GM12878 (cell line): Measurements from ENCODE around the gene SEMA3C. TPM values are rescaled to one million over a fixed set of nuclear protein-coding genes. Genes with fewer than 3 reads are reported as not detected.
A peak's percentile ranks its signal among the peaks of the same experiment; 100 is the strongest.

Experiments
- DPF2 ChIP-seq: fragments of 450-650 bp; IDR thresholded peaks from 2 replicates; pipeline ENCODE4 v1.6.1; 2017; ENCODE audit warnings: mild to moderate bottlenecking
- E2F4 ChIP-seq: IDR thresholded peaks from 2 replicates; pipeline ENCODE4 v1.6.1; 2012; ENCODE audit warnings: low read depth, low read length, improper control_type of control experiment
- ESRRA ChIP-seq: IDR thresholded peaks from 2 replicates; pipeline ENCODE4 v1.6.1; 2012; ENCODE audit warnings: mild to moderate bottlenecking, low read length, improper control_type of control experiment
- HDAC2 ChIP-seq: fragments of 200-600 bp; sonication (generic); IDR thresholded peaks from 2 replicates; pipeline ENCODE4 v1.6.1; 2017
- HDAC6 ChIP-seq: fragments of 200-600 bp; sonication (generic); IDR thresholded peaks from one replicate; pipeline ENCODE4 v1.8.0; 2017; ENCODE audit warnings: antibody characterized with exemption; ENCODE audit not compliant: unreplicated experiment
- IKZF1 ChIP-seq: fragments of 450-650 bp; conservative IDR thresholded peaks from 2 replicates; pipeline ENCODE4 v1.6.1; 2017; ENCODE audit warnings: antibody characterized with exemption, mild to moderate bottlenecking
- IRF4 ChIP-seq: IDR thresholded peaks from 2 replicates; pipeline ENCODE4 v1.6.1; 2011; ENCODE audit warnings: low read depth, low read length
- MXI1 ChIP-seq: fragments of 150-350 bp; IDR thresholded peaks from 2 replicates; pipeline ENCODE4 v1.6.1; 2011; ENCODE audit warnings: low read depth, mild to moderate bottlenecking, inconsistent platforms, low read length, improper control_type of control experiment
- RAD21 ChIP-seq: IDR thresholded peaks from 2 replicates; pipeline ENCODE4 v1.6.1; 2011; ENCODE audit warnings: mild to moderate bottlenecking, low read depth, low read length, moderate library complexity; ENCODE audit not compliant: insufficient read depth
- SMC3 ChIP-seq: IDR thresholded peaks from 2 replicates; pipeline ENCODE4 v1.6.1; 2011; ENCODE audit warnings: low read length, improper control_type of control experiment, borderline replicate concordance
- TAF1 ChIP-seq: IDR thresholded peaks from 2 replicates; pipeline ENCODE4 v1.6.1; 2011; ENCODE audit warnings: mild to moderate bottlenecking, low read depth, low read length, borderline replicate concordance
- TARDBP ChIP-seq: IDR thresholded peaks from 2 replicates; pipeline ENCODE4 v1.6.1; 2016; ENCODE audit warnings: borderline replicate concordance
- TBL1XR1 ChIP-seq: IDR thresholded peaks from 2 replicates; pipeline ENCODE4 v1.6.1; 2012; ENCODE audit warnings: low read depth, low read length, improper control_type of control experiment
- ZNF384 ChIP-seq: IDR thresholded peaks from 2 replicates; pipeline ENCODE4 v1.6.1; 2012; ENCODE audit warnings: low read depth, mild to moderate bottlenecking, low read length, improper control_type of control experiment, borderline replicate concordance
- polyA plus RNA-seq, 11 experiments: library from polyadenylated mRNA; depleted of rRNA in 4 of 11; unstranded in 6 of 11; stranded (reverse) in 5 of 11; fragments of >200 nt; fragmentation: Nextera tagmentation in 4 of 11; fragmentation: Illumina TruSeq in 1 of 11; extraction: Ambion mirVana in 4 of 11; extraction: Trizol in 1 of 11; gene quantifications; 1 replicate in 1 of 11; 2 replicates in 10 of 11; pipeline versions ENCODE4 v1.2.1 to v1.2.3, GENCODE V29; 2011 to 2016; ENCODE audit warnings: inconsistent platforms in 2 of 11, missing spikeins in 2 of 11, low read depth in 1 of 11
- total RNA-seq, 4 experiments: library from RNA; depleted of rRNA in 3 of 4; stranded (reverse); fragments of >200 nt in 3 of 4; fragmentation: Illumina TruSeq in 1 of 4; extraction: Trizol in 1 of 4; gene quantifications; 2 replicates each; pipeline versions ENCODE4 v1.2.1 to v1.2.3, GENCODE V29; 2013 to 2021
- TF ChIP-seq, protein P1 (sequence below): fragments of 450-650 bp; IDR thresholded peaks from 2 replicates; pipeline ENCODE4 v1.6.1; 2018; ENCODE audit warnings: borderline replicate concordance, mild to moderate bottlenecking; ENCODE audit not compliant: partially characterized antibody
- TF ChIP-seq, protein P2 (sequence below), 3 experiments: IDR thresholded peaks in 2 of 3; conservative IDR thresholded peaks in 1 of 3; 2 replicates each; pipeline ENCODE4 v1.5.1; 2011; ENCODE audit warnings: low read depth in 3 of 3, low read length in 3 of 3, mild to moderate bottlenecking in 3 of 3, control low read depth in 2 of 3, moderate library complexity in 2 of 3, inconsistent platforms in 1 of 3, mixed read lengths in 1 of 3; ENCODE audit not compliant: control insufficient read depth in 2 of 3, insufficient read depth in 1 of 3; ENCODE audit errors: extremely low read depth in 1 of 3
- TF ChIP-seq, protein P3 (sequence below): fragments of 450-650 bp; IDR thresholded peaks from 2 replicates; pipeline ENCODE4 v1.6.1; 2017; ENCODE audit warnings: mild to moderate bottlenecking, moderate library complexity
- TF ChIP-seq, protein P4 (sequence below): fragments of 150-350 bp; IDR thresholded peaks from 2 replicates; pipeline ENCODE4 v1.6.1; 2014; ENCODE audit warnings: mild to moderate bottlenecking, low read depth, low read length

SEMA3C gene
- total and polyA plus RNA-seq, 10 of the 15 experiments (the other 5 are each of a cell fraction or from before 2014, with no cell fraction given), result 0.01 to 0.41 (median 0.11) TPM; not detected in 6

DNA sequence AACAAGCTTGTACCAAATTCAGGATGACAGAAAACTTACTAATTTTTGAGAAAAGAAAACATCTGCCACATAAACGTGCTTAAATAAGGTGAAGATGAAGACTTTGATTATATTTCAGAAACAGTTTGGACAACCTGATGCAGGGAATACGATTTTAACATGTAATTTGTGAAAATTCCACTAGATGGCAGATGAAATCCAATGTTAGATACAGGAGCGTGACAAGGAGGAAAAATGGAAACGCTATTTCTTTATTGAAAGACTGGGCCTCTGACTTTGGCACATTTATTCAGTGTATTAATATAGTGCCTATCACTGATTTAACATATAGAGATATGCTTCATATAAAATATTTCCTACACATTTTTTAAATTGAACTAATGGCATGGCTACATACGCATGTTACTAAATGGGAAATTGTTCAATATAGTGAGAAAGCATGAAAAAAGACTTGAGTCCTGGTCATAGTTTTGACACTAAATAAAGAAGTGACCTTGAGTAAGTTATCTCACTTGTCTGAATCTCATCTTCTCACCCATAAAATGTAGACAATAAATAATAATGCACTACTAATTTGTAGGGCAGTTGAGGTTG, 219.7 kb downstream of the SEMA3C start (continued):
- TF ChIP-seq, protein P1, sequence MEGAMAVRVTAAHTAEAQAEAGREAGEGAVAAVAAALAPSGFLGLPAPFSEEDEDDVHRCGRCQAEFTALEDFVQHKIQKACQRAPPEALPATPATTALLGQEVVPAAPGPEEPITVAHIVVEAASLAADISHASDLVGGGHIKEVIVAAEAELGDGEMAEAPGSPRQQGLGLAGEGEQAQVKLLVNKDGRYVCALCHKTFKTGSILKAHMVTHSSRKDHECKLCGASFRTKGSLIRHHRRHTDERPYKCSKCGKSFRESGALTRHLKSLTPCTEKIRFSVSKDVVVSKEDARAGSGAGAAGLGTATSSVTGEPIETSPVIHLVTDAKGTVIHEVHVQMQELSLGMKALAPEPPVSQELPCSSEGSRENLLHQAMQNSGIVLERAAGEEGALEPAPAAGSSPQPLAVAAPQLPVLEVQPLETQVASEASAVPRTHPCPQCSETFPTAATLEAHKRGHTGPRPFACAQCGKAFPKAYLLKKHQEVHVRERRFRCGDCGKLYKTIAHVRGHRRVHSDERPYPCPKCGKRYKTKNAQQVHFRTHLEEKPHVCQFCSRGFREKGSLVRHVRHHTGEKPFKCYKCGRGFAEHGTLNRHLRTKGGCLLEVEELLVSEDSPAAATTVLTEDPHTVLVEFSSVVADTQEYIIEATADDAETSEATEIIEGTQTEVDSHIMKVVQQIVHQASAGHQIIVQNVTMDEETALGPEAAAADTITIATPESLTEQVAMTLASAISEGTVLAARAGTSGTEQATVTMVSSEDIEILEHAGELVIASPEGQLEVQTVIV, result no peak
- TF ChIP-seq MXI1, result no peak
- TF ChIP-seq E2F4, result no peak
- TF ChIP-seq DPF2, result no peak
- TF ChIP-seq TBL1XR1, result no peak
- no peak for TF ChIP-seq TARDBP
- no peak for TF ChIP-seq HDAC2
- TF ChIP-seq IRF4, result no peak
- peak; percentile 77; the same call in 1 of the 2 replicates for TF ChIP-seq SMC3
- no peak for TF ChIP-seq TAF1
- no peak for TF ChIP-seq ZNF384
- TF ChIP-seq, protein P2, sequence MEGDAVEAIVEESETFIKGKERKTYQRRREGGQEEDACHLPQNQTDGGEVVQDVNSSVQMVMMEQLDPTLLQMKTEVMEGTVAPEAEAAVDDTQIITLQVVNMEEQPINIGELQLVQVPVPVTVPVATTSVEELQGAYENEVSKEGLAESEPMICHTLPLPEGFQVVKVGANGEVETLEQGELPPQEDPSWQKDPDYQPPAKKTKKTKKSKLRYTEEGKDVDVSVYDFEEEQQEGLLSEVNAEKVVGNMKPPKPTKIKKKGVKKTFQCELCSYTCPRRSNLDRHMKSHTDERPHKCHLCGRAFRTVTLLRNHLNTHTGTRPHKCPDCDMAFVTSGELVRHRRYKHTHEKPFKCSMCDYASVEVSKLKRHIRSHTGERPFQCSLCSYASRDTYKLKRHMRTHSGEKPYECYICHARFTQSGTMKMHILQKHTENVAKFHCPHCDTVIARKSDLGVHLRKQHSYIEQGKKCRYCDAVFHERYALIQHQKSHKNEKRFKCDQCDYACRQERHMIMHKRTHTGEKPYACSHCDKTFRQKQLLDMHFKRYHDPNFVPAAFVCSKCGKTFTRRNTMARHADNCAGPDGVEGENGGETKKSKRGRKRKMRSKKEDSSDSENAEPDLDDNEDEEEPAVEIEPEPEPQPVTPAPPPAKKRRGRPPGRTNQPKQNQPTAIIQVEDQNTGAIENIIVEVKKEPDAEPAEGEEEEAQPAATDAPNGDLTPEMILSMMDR (IDR thresholded peaks at IDR 0.05 in 2 of 3, conservative IDR thresholded peaks at IDR 0.05 in 1 of 3; ENCODE audit: control insufficient read depth in 2 of 3, extremely low read depth in 1 of 3, insufficient read depth in 1 of 3, low read depth in 3 of 3, low read length in 3 of 3), result peak; percentile 36 to 71 (median 51); a peak in 5 of 6 replicates
- TF ChIP-seq RAD21, result peak; percentile 85
- no peak for TF ChIP-seq HDAC6
- TF ChIP-seq ESRRA, result no peak
- TF ChIP-seq, protein P3, sequence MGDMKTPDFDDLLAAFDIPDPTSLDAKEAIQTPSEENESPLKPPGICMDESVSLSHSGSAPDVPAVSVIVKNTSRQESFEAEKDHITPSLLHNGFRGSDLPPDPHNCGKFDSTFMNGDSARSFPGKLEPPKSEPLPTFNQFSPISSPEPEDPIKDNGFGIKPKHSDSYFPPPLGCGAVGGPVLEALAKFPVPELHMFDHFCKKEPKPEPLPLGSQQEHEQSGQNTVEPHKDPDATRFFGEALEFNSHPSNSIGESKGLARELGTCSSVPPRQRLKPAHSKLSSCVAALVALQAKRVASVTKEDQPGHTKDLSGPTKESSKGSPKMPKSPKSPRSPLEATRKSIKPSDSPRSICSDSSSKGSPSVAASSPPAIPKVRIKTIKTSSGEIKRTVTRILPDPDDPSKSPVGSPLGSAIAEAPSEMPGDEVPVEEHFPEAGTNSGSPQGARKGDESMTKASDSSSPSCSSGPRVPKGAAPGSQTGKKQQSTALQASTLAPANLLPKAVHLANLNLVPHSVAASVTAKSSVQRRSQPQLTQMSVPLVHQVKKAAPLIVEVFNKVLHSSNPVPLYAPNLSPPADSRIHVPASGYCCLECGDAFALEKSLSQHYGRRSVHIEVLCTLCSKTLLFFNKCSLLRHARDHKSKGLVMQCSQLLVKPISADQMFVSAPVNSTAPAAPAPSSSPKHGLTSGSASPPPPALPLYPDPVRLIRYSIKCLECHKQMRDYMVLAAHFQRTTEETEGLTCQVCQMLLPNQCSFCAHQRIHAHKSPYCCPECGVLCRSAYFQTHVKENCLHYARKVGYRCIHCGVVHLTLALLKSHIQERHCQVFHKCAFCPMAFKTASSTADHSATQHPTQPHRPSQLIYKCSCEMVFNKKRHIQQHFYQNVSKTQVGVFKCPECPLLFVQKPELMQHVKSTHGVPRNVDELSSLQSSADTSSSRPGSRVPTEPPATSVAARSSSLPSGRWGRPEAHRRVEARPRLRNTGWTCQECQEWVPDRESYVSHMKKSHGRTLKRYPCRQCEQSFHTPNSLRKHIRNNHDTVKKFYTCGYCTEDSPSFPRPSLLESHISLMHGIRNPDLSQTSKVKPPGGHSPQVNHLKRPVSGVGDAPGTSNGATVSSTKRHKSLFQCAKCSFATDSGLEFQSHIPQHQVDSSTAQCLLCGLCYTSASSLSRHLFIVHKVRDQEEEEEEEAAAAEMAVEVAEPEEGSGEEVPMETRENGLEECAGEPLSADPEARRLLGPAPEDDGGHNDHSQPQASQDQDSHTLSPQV, result no peak
- TF ChIP-seq, protein P4, sequence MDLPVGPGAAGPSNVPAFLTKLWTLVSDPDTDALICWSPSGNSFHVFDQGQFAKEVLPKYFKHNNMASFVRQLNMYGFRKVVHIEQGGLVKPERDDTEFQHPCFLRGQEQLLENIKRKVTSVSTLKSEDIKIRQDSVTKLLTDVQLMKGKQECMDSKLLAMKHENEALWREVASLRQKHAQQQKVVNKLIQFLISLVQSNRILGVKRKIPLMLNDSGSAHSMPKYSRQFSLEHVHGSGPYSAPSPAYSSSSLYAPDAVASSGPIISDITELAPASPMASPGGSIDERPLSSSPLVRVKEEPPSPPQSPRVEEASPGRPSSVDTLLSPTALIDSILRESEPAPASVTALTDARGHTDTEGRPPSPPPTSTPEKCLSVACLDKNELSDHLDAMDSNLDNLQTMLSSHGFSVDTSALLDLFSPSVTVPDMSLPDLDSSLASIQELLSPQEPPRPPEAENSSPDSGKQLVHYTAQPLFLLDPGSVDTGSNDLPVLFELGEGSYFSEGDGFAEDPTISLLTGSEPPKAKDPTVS, result no peak
- no peak for TF ChIP-seq IKZF1
